NT2/D1 (cell line): ENCODE results near the gene KRT31.
"Not testable (repeated sequence)": the region's sequence is repeated elsewhere in the genome, so short reads cannot be mapped to it uniquely, and the experiment has no call there.

ENCODE experiments used
- DNase-seq: peaks from one replicate; pipeline ENCODE4 v3.0.0-alpha.2; 2011; ENCODE audit warnings: low read depth, low spot score
- H3K27me3 ChIP-seq: 2 replicates; pipeline ENCODE4 v1.6.0; 2011; ENCODE audit warnings: mild to moderate bottlenecking; ENCODE audit not compliant: insufficient read length, insufficient read depth
- H3K36me3 ChIP-seq: 2 replicates; pipeline ENCODE4 v1.6.1; 2011; ENCODE audit warnings: mild to moderate bottlenecking, low read length, mixed read lengths; ENCODE audit not compliant: insufficient read depth, insufficient read length
- H3K4me1 ChIP-seq: 2 replicates; pipeline ENCODE4 v1.5.1; 2011; ENCODE audit not compliant: insufficient read depth, insufficient read length
- H3K4me3 ChIP-seq: 2 replicates; pipeline ENCODE4 v1.5.1; 2011; ENCODE audit warnings: low read depth; ENCODE audit not compliant: insufficient read length
- H3K9ac ChIP-seq: 2 replicates; pipeline ENCODE4 v1.6.0; 2011; ENCODE audit warnings: low read depth; ENCODE audit not compliant: insufficient read length
- H3K9me3 ChIP-seq: 2 replicates; pipeline ENCODE4 v1.5.1; 2011; ENCODE audit warnings: mild to moderate bottlenecking, low read length; ENCODE audit not compliant: insufficient read depth
- SUZ12 ChIP-seq: IDR thresholded peaks from 2 replicates; pipeline ENCODE4 v1.6.1; 2011; ENCODE audit not compliant: insufficient read length, insufficient read depth; ENCODE audit errors: extremely low read depth
- YY1 ChIP-seq: IDR thresholded peaks from 2 replicates; pipeline ENCODE4 v1.6.1; 2011; ENCODE audit not compliant: insufficient read length, insufficient read depth
- ZNF274 ChIP-seq: IDR thresholded peaks from 2 replicates; pipeline ENCODE4 v1.6.1; 2011; ENCODE audit warnings: mild to moderate bottlenecking, low read depth, low read length

Gene KRT31

DNA sequence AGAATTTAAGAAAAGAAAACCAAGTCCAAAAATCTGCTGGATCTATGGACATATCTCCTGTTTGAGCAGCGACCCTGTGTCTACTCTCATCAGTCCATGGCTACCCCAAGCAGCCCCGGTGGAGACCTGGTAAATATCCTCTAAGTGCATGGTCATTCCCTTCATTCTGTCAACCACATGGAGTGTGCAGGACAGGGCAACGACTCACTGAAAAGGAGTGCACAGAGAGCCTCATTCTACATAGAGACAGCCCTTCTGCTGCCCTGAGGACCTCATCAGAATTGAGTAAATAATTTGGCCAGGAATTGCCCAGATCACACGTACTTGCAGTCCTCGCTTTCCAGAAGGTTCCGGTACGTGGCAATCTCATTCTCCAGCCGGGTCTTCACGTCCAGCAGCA, 40.4 kb upstream of the KRT31 start:
- no peak for DNase-seq

DNA sequence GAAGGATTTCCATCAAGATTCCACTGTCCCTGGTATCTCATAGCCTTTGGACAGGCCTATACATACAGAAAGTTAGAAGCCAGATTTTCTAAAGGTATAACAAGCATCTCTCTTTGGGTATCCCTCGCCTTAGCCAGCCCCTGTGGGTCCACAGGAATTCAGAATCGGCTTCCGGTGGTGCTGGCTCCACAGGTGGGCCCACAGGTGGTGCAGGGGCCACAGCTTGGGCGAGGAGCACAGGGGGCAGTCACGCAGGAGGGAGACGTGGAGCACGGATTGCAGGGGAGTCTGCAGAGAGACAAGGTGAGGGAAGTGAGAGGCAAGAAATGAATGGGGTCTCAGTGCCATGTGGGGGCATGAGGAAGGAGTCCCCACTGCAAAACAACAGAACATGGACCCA, 39.8 kb upstream of the KRT31 start:
- Histone ChIP-seq H3K4me3 (no peak overlapping the region), H3K4me1 (no peaks in the 10 kb centered on the region), H3K9me3 (peaks cover 17% of the 10 kb centered on the region; the same call in 1 of the 2 replicates), H3K36me3 (no peaks in the 10 kb centered on the region), H3K9ac (no peak overlapping the region), H3K27me3 (no peaks in the 10 kb centered on the region)
- TF ChIP-seq YY1 = no peak
- no peak for TF ChIP-seq SUZ12
- no peak for TF ChIP-seq ZNF274
- DNase-seq = no peak

More for the DNA sequence above, 40.4 kb upstream of the KRT31 start:
- H3K4me3 ChIP-seq = no peak overlapping the region
- no peaks in the 10 kb centered on the region for H3K27me3 ChIP-seq
- no peak overlapping the region for H3K9ac ChIP-seq
- no peaks in the 10 kb centered on the region for H3K4me1 ChIP-seq
- H3K36me3 ChIP-seq = no peaks in the 10 kb centered on the region
- H3K9me3 ChIP-seq = peaks cover 17% of the 10 kb centered on the region; the same call in 1 of the 2 replicates
- TF ChIP-seq YY1 (no peak), ZNF274 (no peak), SUZ12 (no peak)

DNA sequence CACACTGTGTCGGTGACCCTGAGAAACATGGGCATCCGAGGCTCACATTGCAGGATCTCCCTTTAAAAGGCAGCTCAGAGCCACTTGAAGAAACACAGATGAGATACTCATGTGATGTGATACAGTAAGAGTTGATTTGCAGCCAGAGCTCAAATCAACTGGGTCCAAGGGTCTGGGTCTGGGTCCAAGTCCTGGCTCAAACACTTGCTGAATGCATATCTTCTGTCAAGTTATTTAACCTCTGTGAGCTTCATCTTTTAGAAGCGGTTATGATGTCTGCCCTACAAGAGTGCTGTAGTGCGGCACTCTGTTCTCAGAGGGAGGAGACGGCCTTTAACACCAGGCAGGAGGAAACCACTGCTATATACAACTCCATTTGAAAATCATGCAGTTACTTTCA, 37.0 kb upstream of the KRT31 start:
- no peak for TF ChIP-seq ZNF274
- TF ChIP-seq SUZ12 = no peak
- no peak for TF ChIP-seq YY1
- Histone ChIP-seq H3K4me3 (no peak overlapping the region), H3K9me3 (no peaks in the 10 kb centered on the region), H3K27me3 (no peaks in the 10 kb centered on the region), H3K4me1 (peaks cover 3% of the 10 kb centered on the region), H3K36me3 (no peaks in the 10 kb centered on the region), H3K9ac (no peak overlapping the region)
- no peak for DNase-seq

DNA sequence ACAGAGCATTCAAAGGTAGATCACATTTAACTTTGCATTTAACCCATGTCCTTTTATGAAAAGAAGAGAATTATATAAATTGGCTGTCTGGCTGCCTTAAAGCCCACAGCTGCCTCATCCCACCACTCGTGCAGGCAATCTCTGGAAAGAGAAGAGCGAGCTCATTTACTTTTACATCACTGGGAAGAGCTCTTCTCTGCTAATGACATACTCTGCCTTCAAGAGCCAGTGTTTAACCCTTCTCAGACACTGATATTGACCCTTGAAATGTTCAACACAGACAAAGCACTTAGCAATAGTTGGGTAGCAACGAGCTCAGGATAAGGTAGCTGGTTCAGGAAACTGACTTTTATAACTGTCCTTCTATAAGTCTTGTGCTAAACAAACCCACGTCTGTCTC, 36.6 kb upstream of the KRT31 start:
- H3K27me3 ChIP-seq = no peaks in the 10 kb centered on the region

DNA sequence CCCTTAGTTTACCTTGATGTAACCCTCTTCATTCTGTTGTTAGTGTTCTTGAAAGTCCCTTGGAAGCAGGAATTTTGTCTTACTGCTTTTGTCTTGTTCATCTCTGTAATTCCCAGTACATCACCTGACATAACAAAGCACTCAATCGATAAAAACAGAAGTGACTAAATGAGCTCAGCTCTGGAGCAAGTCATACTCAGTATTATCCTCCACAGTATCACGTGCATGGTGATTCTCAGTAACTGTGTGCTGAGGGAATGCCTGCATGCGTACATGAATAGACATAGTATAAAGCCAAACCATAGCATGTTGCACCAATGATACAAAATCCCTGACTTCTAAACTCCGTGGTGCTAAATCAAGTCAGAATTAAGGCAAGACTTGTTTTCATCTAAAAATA, 36.2 kb upstream of the KRT31 start:
- no peaks in the 10 kb centered on the region for H3K36me3 ChIP-seq
- H3K9me3 ChIP-seq = no peaks in the 10 kb centered on the region
- TF ChIP-seq SUZ12 (no peak), ZNF274 (no peak), YY1 (no peak)
- no peak overlapping the region for H3K9ac ChIP-seq
- H3K4me3 ChIP-seq = no peak overlapping the region
- no peaks in the 10 kb centered on the region for H3K27me3 ChIP-seq
- H3K4me1 ChIP-seq = peaks cover 6% of the 10 kb centered on the region
- DNase-seq = no peak

More for the DNA sequence above, 36.6 kb upstream of the KRT31 start:
- H3K36me3 ChIP-seq = no peaks in the 10 kb centered on the region
- H3K9me3 ChIP-seq = no peaks in the 10 kb centered on the region
- TF ChIP-seq YY1 = no peak
- TF ChIP-seq SUZ12 = no peak
- TF ChIP-seq ZNF274 = no peak
- H3K4me3 ChIP-seq = no peak overlapping the region
- DNase-seq = no peak
- no peak overlapping the region for H3K9ac ChIP-seq
- H3K4me1 ChIP-seq = peaks cover 5% of the 10 kb centered on the region

DNA sequence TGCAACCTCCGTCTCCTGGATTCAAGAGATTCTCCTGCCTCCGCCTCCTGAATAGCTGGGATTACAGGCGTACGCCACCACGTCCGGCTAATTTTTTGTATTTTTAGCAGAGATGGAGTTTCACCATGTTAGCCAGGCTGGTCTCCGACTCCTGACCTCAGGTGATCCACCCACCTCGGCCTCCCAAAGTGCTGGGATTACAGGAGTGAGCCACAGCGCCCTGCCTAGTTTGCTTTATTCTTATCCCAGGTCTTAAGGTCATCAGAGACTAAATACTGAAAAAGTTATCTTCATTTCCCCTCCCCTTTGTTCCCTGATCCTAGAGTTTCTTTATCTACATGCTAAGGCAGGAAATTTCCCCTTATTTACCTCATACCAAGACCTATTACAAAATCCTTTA, 33.0 kb upstream of the KRT31 start:
- H3K36me3 ChIP-seq, H3K9ac ChIP-seq, H3K27me3 ChIP-seq, H3K9me3 ChIP-seq, H3K4me1 ChIP-seq, H3K4me3 ChIP-seq, DNase-seq: not testable (repeated sequence)

DNA sequence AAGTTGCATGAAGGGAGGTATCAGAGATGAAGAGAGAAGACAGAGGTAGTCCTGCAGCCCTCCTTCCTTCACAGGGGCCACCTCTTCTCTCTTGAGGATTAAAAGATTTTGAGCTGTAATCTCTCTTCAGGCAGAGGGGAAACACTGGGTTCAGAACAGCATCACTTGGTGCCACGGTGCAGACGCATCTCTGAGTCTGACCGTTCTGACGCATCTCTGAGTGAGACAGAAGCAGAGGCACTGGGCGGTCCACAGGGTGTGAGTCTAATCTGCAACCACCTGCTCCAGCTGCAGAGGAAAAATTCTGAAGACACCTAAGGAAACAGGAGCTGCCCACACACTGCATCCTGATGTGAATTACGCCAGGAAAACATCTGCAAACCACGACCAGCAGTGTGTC, 32.3 kb upstream of the KRT31 start:
- H3K9me3 ChIP-seq = no peaks in the 10 kb centered on the region
- H3K36me3 ChIP-seq = no peaks in the 10 kb centered on the region
- H3K4me1 ChIP-seq = peaks cover 6% of the 10 kb centered on the region
- no peaks in the 10 kb centered on the region for H3K27me3 ChIP-seq
- no peak overlapping the region for H3K9ac ChIP-seq
- H3K4me3 ChIP-seq = no peak overlapping the region
- no peak for TF ChIP-seq YY1
- no peak for TF ChIP-seq SUZ12
- TF ChIP-seq ZNF274 = no peak
- DNase-seq = no peak

DNA sequence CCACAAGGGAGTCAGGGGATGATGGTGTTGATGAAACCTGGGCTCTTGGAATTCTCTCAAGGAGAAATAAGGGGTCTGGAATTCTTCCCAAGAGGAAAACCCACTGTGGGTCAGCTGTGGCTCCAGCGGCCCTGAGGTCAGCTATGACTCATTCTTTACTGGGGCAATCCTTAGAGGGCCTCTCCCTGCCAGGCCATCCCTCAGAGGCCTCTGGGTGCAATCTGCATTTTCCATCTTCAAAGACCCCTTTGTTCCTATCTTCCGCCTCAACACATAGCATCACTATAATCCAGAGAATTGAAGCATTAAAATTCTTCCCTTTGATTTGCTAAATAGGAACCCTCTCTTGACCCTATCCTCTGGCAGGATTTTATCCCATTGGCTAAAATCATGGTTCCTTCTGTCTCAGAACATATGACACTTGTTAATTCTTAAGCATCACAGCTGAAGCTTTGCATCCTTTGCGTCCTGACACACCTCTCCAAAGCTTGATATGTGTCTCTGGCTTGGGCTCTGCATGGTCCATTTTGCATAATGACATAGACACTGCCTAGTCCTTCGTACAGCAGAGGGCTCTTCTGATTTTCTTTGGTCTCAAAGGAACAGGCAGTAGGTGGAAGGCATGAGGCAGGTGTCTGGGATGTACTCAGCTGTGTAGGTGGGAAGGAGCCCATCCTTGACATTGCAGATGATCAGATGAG, 31.3 kb upstream of the KRT31 start:
- TF ChIP-seq ZNF274 (no peak), SUZ12 (no peak), YY1 (no peak)
- no peak for DNase-seq
- no peak overlapping the region for H3K9ac ChIP-seq
- no peaks in the 10 kb centered on the region for H3K27me3 ChIP-seq
- no peaks in the 10 kb centered on the region for H3K36me3 ChIP-seq
- H3K4me1 ChIP-seq = peaks cover 6% of the 10 kb centered on the region
- no peak overlapping the region for H3K4me3 ChIP-seq
- H3K9me3 ChIP-seq = no peaks in the 10 kb centered on the region
